C4-2B (cell line): ENCODE measurements around the gene APIP.
"Not testable (repeated sequence)": the region's sequence is repeated elsewhere in the genome, so short reads cannot be mapped to it uniquely, and the experiment has no call there.

Source experiments
- H3K27ac ChIP-seq: fragments of 450-650 bp; 2 replicates; pipeline ENCODE4 v1.5.1; 2017
- ZFX ChIP-seq: fragments of 450-650 bp; IDR thresholded peaks from 2 replicates; pipeline ENCODE4 v1.6.1; 2017
- TF ChIP-seq, protein P1 (sequence below): fragments of 450-650 bp; conservative IDR thresholded peaks from 2 replicates; pipeline ENCODE4 v1.5.1; 2017; ENCODE audit warnings: mild to moderate bottlenecking

Gene APIP

DNA sequence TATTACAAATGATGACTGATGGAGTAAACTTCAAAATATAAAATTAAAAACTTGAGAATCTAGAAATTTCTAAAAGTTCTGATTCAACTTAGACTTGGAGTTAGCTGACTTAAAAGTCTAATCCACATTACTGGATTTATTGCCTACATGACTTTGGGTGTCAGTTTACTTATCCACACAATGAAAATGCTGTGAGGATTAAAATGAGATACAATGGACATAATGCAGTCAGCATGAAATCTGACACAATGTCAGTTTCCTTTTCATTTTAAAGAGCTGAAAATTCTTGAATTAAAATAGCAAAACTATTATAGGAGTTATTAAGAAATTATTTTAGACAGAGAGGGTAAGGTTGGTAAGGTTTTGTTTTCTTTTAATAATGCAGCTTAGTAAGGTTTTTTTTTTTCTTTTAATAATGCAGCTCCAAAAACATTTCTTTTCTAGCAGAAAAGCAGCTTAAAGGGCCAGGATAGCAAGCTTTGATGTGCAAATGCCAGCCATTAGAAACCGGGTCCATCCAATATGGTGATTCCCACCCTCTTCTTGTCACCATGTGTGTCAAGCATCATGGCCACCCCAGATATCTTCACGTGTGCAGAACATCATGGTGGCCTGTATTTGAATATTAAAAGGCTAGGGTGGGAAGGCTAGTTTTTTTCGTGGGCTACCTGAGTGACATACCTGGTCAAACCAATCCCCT is 18.9 kb downstream of the APIP start:
- TF ChIP-seq ZFX = no peak
- TF ChIP-seq, protein P1, sequence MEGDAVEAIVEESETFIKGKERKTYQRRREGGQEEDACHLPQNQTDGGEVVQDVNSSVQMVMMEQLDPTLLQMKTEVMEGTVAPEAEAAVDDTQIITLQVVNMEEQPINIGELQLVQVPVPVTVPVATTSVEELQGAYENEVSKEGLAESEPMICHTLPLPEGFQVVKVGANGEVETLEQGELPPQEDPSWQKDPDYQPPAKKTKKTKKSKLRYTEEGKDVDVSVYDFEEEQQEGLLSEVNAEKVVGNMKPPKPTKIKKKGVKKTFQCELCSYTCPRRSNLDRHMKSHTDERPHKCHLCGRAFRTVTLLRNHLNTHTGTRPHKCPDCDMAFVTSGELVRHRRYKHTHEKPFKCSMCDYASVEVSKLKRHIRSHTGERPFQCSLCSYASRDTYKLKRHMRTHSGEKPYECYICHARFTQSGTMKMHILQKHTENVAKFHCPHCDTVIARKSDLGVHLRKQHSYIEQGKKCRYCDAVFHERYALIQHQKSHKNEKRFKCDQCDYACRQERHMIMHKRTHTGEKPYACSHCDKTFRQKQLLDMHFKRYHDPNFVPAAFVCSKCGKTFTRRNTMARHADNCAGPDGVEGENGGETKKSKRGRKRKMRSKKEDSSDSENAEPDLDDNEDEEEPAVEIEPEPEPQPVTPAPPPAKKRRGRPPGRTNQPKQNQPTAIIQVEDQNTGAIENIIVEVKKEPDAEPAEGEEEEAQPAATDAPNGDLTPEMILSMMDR = no peak
- H3K27ac ChIP-seq = no peak overlapping the region

DNA sequence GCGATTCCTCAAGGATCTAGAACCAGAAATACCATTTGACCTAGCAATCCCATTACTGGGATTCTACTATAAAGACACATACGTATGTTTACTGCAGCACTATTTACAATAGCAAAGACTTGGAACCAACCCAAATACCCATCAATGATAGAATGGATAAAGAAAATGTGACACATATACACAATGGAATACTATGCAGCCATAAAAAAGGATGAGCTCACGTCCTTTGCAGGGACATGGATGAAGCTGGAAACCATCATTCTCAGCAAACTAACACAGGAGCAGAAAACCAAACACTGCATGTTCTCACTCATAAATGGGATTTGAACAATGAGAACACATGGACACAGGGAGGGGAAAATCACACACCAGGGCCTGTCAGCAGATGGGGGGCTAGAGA is 20.0 kb downstream of the APIP start:
- not testable (repeated sequence) for H3K27ac ChIP-seq

DNA sequence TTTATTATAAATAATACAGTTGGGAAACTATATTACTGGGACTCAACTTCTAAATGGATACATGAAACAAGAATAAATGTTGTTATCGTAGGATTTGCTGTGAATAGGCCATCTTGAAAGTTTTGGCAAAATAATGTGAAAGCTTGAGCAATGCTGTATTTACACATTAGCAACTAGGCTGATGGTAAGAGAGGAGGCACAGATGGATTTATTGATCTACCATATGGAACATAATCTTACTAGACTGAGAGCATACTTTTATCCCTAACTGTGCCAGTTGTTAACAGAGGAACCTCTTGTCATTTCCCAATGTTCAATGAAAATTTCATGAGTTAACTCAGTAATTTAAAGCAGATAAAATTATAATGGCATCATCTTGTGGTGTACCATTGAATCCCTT is 22.8 kb downstream of the APIP start:
- TF ChIP-seq, protein P1 = no peak
- no peak overlapping the region for H3K27ac ChIP-seq

DNA sequence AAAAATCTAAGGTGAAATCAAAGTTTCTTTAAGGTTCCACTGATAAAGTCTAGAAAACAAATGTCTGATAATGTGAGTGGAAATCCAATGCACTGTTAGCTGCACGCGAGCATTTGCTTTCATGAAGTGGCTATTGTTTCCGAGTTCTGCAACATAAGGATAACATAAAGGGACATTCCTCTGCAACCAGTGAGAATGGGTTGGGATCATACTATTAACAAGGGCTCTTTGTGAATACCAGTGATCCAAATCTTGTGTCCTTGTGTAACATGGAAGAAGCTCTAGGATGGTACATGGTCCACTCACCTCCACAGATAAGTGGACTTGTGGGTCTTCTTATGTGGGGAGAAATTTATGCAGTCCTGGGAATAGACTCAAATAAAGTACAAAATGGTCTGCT is 24.6 kb downstream of the APIP start:
- H3K27ac ChIP-seq = no peak overlapping the region
- TF ChIP-seq ZFX = no peak
- TF ChIP-seq, protein P1 = no peak

DNA sequence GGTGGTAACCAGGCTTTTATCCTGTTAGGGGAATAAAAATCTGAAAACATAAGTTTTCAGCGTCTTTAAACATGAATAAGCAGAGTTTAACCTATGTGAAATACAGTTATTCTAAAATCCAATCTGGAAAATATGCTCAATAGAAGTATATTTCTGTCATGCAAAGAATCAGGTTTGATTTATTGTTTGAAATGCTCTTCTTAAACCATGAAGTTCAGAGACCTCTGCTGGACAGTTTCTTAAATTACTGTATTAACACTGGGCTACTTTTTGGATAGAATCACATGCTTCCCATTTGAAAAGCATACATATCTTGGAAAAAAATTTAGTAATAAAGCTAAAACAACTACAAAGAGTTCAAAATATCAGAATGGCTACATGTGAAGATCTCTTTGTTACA is 25.4 kb downstream of the APIP start:
- no peak overlapping the region for H3K27ac ChIP-seq
- TF ChIP-seq, protein P1 = peak; percentile 61
- TF ChIP-seq ZFX = no peak

DNA sequence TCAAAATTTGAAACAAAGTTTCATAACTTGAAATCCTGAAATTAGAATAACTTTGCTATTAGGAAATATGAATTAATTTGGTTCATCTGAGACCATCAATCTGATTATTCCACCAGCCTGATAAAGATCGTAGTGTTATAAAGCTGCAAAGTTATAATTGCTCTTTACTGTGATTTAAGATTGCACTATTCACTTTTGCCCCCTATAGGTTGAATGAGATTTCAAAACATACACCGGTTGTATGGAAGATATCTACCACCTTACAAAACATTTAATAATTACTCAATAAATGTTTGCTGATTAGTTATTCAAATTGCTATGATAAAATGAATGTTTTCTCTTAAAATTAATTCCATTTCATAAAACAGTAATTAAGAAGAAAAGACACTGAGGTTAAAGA is 26.1 kb downstream of the APIP start:
- no peak overlapping the region for H3K27ac ChIP-seq
- TF ChIP-seq ZFX = no peak
- TF ChIP-seq, protein P1 = peak; percentile 61

DNA sequence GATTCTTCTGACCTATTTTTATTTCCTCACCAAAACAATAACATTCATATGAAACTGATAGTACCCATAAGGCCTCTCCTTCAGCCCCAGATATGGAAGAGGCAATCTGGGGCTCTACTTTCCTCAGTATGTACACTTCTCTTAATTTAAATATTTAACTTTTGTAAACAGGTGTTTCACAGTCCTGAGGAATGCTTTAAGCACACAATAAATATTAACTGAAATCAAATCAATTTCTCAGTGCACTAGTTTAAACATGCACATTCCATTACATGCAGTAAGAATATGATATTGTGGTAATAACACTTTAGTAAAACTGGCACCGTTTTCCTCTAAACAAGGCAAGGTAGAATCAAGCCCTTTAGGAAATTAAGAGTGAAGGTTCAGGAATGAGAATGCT is 28.9 kb downstream of the APIP start:
- TF ChIP-seq ZFX = no peak
- TF ChIP-seq, protein P1 = no peak
- no peak overlapping the region for H3K27ac ChIP-seq

DNA sequence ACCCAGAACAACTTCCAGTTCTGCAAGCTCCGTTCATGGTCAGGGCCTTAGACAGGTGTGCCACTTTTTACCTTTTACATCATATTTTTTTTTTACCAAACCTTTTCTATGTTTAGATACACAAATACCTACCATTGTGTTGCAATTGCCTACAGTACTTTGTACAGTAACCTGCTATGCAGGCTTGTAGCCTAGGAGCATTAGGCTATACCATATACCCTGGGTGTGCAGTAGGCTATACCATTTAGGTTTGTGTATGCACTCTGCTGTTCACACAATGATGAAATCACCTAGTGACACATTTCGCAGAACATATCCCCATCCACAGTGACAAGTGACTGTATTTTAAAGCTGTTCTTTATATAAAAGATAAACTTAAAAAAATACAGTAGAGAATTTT is 29.6 kb downstream of the APIP start:
- no peak overlapping the region for H3K27ac ChIP-seq
- no peak for TF ChIP-seq ZFX
- TF ChIP-seq, protein P1 = no peak
